Left hindlimb (tissue), 1 donor: Measurements from ENCODE around the gene HSD11B2.

Experiments
- DNase-seq: peaks from one replicate; pipeline ENCODE4 v3.0.0-alpha.2; 2018

Gene HSD11B2

DNA sequence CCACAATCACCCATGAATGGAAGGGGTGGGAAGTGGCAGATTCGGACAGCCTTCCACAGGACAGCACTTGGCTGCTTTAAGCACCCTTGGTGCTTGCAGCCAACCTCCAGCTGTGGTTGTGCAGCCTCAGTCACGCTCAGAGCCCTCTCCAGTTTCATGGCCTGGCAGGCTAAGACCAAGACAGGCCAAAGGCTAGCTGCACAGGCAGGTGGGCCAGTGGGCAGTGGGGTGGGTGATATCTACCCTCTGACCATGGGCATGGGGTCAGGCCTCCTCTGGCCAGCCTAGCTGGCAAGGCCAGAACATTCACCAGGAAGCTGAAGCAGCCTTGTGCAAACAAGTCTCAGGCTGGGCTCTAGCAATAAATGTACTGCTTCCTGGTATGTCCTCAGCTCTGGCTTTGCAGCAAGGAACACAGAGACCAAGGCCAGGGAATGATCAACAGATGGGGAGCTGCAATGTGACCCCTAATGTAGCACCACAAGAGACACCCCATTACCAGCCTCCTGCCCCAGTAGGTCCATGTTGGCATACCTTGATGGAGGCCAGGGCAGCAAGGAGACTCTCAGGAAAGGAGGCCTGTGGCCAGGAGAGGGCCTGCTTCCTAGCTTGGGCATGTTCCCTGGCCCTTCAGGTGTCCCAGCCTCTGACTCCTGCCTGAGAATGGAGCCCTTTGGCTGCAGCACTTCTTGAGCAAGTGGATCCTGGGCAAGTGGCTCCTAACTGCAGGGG lies 20.9 kb downstream of the HSD11B2 start:
- DNase-seq: peak; percentile 45

DNA sequence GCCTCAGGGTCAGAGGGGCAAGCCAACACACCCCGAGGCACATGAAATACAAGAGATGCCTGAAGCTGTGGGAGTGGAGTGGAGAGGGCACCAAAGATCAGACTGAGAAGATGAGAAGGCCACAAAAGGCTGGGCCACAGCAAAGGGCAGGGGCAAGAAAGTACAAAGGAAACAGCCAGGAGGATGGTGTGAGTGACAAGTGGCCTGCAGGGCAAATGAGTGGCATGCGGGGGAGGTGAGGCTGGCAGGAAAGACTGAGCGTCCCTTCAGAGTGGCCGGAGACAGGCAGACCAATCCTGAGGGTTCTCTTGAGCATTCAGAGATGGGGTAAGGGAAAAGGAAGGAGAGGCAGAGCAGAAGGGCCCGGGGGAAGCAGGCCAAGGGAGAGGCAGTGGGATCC lies 23.2 kb downstream of the HSD11B2 start:
- no peak for DNase-seq

DNA sequence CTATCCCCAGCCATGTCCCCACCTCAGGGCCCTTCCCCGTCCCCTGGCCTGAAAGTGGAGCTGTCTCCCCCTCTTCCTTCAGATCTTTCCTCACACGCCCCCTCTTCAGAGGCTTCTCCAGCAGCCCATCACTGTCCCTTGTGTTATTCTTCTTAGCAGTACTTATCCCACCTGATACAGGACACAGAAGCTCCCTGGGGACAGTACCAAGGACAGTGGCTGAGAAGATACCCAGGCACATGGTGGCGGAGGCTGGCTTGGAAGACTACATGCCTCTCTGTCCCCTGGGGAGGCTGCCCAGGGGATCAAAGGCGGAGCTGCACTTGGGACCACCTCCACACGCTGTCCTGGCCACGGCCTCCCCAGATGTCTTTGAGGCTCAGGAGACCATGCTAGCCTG lies 23.9 kb downstream of the HSD11B2 start:
- DNase-seq: no peak

DNA sequence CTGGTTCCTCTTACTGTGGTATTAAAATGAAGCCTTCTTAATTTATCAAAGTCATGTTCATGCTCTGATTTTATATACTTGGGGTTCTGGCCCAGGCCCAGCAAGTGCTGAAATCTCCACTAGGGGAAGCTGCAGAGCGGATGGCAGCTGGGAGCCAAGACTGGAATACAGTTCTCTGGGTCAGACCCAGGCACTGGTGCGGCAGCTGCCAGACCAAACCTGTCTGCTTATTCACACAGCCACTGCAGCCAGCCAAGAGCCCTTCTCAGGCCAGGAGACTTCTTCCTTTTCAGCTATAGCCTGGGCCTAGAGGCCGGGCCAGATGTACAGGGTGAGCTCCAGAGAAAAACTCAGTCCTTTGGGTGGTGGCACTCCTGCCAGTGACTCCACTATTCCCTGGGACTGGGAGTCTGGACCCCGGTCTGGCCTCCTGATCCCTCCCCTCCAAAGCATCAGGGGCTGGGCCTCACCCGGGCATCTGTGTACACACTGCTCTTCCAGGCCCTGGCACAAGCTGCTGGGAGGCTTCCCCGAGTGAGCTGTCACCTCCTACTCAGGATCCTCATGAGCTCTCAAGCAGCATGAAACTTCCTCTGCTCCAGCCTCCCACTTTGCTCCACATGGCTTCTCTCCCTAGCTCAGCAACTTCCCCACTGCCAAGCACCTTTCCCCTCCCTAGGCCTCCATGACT lies 25.6 kb downstream of the HSD11B2 start:
- DNase-seq: peak; percentile 80

DNA sequence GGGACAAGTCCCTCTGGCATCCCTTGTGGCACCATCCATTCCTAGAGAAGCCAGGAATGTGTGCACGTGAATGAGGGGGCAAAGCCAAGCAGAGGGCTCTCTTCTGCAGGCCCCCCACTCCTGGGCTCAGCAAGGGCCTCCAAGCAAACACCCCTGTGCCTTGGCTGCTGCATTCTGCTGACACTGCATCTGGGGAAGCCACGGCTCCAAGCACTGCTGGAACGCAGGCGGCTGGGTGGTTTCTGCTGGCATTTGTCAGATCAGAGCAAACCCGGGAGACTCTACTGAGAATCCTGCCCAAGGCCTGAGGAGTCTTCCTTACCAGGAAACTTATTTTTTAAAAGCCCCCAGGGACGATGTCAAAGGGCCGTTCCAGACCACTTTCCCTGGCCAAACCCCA lies 26.7 kb downstream of the HSD11B2 start:
- no peak for DNase-seq

DNA sequence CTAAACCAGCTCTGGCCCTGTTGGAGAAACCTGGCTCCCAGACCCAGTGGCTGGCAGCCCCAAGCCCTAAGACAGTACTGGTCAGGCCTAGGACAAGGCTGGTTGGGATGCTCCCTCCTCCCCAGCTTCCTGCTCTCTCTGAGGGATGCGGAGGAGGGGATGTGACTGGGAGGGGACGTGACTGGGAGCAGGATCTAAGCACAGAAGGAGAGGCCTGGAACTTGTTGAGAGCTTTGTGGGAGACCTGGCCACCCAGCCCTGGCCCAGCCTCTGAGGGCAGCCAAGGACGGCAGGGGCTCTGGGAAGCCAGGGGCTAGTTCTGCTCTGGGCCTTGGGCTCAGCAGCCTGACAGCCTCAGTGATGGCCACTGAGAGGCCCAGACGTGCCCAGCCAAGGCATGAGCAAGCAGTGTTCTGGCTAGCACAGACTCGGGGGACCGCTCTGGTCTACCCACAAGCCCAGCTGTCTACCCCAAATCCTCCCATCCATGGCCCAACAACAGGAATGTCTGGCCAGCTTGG lies 27.3 kb downstream of the HSD11B2 start:
- no peak for DNase-seq

DNA sequence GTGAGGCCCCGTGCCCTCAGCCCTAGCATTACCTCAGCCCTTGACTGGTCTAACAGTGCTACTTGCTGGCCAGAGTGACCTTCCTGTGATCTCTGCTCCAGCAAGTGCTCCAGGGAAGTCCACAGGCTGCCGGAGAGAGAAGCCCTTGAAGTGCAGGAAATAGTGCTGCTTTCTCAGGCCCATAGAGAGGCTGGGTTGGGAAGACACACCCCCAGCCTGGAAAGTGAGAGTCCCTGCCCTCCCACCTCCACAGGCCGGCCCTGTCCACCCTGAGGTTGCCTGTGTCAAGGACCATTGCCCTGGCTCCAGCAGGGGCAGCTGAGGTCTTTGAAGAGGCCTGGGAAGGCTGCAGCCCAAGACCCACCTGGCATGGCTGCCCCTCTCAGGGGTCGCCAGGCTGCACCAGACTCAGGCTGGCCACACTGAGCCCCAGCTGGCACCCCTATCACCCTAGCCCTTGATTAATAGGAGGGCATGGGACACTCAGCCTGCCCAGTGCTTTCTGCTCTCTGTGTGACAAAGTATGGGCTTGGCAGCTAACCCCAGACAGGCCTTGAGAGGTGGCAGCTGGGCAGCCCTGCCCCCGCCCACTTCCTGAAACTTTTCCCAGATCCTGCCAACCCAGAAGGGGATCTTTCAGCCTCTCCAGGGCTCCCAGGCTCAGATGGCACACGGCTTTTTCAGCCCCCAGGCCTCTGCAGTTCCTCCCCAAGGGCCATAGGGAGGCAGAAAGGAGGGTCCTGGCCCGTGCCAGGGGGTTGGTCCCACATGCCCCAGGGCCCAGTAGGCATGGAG lies 28.3 kb downstream of the HSD11B2 start:
- DNase-seq: no peak

DNA sequence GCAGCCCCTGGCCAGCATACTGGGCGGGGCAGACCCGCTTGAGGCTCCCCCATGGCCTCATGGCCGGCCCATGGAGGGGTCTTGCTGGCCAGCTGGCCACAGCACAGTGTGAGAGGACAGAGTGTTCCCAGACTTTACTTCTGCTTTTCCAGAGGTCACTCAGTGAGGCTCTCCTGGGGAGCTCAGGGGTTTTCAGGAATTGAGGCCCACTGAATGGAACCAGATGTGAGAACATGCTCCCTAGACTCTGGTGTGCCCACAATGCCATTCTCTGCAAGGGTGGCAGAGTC lies 28.9 kb downstream of the HSD11B2 start:
- DNase-seq: no peak

DNA sequence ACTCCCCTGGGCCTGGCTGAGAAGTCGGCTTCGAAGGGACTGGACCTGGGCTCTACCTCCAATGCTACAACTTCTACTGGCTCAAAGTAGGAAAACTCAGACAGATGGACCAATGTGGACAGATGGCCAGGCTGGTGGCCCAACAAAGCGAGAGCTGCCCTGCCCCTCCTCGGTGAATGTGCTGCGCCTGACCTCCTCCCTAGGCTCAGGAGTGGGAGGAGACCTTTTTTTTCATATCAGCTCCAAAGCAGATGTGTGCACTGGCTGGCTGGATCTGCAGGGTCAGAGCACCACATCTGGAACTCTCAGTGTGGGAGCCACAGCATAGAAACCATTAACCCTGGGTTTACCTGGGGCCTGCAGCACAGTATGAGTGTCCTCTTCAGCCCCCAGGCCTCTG lies 29.2 kb downstream of the HSD11B2 start:
- no peak for DNase-seq

DNA sequence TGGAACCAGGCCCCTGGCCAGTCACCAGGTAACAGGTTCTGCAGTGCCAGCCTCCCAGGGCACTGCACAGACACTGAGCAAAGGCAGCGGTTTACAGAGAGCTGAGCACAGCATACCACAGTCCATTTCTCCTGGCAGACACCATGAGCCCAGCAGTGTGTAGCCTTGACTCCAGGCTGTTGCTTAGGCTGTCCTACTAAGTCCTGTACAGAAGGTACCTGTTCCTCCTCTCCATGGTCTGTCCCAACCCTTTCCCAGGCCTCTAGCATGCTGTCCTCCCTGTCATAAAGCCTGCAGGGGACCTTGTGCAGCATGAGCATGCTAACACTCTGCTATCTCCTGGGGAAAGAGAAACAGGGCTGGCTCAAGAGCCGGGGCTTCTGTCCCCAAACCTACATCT lies 30.0 kb downstream of the HSD11B2 start:
- no peak for DNase-seq

DNA sequence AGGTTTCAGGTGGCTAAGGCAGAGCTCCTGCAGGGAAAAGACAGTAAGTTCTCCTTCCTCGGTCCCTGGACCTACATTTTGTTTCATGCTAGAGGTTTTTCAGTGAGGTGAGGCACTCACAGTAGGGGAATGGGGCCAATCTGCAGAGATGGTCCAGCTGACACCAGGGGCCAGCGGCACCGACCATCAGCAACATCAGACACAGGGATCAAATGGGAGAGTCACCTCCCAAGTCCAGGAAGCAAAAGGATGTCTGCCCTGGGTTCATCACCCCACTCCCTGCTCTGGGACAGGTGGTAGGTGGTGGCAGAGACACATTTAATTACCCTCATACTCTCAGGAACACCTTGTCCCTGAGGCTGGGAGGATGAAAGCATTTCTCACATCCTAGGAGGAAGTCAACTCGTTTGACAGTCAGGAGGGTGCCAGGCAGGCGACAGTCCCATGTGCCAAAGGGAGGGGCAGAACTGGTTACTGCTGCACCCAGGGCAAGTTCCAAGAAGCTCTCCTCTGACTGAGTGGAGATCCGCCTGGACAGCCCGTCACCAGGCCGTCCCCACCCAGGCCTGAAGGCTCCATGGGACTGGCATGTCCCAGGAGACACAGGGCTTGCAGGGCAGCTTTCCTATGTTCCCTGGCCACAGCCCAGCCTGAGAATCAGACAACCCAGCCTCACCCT lies 30.8 kb downstream of the HSD11B2 start:
- no peak for DNase-seq

DNA sequence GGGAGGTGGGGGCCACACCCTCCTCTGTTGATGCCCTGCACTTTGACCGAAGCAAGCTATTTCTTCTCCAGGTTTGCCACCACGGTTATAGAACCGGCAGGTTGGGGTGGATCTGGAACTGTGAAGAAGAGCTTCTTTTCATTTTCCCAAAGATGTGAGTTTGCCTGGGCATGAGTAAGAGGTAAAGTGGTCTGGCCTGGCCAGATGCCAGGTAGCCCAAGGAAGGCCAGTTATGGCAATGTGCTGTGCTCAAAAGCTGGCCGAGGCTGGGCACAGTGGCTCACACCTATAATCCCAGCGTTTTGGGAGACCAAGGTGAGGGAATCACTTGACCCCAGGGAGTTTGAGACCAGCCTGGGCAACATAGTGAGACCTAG lies 31.3 kb downstream of the HSD11B2 start:
- DNase-seq: no peak

DNA sequence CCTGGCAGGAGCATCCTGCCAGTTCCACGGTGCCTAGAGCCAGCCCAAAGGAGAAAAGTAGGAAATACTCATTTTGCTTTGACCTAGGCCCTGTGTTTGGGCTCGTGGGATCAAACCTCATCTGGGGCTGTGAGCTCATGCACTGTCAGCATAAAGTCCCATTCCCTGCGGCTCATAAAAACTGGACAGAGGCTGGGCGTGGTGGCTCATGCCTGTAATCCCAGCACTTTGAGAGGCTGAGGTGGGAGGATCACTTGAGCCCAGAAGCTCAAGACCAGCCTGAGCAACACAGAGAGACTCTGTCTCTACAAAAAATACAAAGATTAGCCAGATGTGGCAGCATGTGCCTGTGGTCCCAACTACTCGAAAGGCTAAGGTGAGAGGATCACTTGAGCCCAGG lies 32.1 kb downstream of the HSD11B2 start:
- DNase-seq: no peak

DNA sequence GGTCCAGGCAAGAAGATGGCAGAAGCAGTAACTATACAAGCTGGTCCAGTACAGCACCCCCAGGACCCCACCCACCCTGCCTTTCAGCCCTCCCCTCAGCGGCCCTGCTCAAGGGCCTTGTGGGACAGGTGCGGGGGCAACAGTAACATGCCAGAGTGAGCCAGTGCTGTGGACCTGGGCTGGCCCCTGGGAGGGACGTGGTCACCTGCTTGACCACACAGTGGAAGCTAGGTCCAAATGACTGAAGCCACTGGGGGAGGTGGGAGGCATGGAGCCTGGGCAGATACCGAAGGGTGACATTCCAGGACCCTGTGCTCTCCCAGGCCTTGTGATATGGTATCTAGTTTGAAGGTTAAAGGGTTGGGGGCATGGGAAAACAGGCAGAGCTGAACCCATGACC lies 32.8 kb downstream of the HSD11B2 start:
- DNase-seq: no peak

DNA sequence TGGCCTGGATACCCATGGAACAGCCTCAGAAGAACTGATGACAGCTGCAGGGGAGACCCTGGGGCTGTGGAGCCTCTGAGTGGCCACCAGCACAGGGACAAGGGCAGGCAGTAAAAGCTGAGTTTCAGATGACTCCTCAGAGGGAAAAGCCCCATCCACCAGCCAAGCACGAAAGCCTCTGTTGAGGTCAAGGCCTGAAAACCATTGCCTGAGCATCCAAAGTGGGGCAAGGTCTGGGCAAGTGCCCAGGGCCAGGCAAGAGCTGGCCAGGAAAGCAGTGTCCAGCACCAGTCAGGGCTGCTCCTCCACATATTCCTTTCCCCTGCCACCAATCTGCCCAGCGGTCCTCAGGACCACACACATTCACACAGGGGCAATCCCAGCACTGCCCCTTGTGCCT lies 33.6 kb downstream of the HSD11B2 start:
- no peak for DNase-seq

DNA sequence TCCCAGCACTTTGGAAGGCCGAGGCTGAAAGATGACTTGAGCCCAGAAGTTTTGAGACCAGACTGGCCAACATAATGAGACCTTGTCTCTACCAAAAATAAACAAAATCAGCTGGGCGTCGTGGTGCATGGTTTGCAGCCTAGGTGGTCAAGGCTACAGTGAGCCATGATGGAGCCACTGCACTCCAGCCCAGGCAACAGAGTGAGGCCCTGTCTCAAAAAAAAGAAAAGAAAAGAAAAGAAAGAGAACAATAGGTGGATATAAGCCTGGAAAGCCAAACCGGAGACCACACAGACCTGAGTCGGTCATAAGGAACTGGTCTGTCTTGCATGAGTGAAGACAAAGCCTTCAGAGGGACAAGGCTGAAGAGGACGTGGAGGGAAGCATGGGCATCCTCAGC lies 35.7 kb downstream of the HSD11B2 start:
- no peak for DNase-seq

DNA sequence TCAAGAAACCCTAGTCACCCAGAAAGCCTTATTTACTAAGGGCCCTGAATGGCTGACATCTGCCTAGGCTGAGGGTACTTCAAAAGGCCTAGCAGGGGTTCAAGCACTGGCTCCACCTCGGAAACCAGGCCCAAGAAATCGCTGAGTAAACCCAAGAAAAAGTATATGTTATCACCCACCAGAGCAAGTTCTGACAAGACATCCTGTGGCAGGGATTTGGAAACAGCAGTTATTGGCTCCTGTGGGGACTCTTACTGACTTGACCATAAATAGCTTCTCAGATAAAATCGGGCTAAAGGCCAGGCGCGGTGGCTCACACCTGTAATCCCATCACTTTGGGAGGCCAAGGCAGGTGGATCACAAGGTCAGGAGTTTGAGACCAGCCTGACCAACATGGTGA lies 37.8 kb downstream of the HSD11B2 start:
- DNase-seq: no peak

DNA sequence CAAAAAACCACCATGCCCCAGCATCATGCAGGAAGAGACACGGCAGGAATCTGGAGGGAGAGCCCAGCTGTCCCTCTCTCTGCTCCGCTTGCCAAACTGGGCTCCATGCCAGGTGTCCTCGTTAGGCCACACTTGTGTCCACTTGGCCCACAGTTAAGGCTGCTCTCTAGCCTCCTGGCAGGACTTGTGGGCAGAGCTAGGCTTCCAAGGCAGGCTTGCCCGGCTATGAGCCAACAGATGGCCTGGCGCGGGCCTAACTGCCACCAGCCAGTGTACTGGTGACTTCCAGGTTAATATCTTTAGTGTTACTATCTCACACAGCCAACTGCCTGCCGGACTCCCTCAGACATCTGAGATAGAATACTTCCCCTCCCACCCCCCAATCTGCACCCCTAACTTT lies 39.4 kb downstream of the HSD11B2 start:
- DNase-seq: peak; percentile 60

DNA sequence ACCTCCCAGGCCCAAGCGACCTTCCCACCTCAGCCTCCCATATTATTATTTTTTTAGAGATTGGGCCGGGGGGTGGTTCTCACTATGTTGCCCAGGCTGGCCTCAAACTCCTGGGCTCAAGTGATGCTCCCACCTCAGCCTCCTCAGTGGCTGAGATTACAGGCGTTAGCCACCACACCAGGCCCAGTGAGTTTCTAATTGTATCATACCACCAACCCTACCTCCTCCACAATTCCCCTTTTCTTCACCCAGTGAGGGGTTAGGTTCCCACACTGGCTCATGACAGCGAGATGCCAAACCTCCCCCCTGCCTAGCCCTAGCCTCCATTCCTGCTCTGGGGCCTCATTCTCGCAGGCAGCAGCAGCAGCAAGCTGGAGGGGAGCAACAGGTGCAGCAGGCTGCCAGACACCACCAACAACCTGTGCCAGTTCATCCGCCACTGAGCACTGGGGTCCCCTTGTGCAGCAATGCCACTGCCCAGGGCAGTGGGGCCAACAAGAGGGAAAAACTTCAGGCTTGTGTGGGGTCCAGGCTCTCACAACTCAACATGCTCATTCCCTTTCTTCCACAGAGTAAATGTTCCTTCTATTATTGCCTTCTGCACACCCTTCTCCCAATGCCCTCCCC lies 41.0 kb downstream of the HSD11B2 start:
- no peak for DNase-seq

DNA sequence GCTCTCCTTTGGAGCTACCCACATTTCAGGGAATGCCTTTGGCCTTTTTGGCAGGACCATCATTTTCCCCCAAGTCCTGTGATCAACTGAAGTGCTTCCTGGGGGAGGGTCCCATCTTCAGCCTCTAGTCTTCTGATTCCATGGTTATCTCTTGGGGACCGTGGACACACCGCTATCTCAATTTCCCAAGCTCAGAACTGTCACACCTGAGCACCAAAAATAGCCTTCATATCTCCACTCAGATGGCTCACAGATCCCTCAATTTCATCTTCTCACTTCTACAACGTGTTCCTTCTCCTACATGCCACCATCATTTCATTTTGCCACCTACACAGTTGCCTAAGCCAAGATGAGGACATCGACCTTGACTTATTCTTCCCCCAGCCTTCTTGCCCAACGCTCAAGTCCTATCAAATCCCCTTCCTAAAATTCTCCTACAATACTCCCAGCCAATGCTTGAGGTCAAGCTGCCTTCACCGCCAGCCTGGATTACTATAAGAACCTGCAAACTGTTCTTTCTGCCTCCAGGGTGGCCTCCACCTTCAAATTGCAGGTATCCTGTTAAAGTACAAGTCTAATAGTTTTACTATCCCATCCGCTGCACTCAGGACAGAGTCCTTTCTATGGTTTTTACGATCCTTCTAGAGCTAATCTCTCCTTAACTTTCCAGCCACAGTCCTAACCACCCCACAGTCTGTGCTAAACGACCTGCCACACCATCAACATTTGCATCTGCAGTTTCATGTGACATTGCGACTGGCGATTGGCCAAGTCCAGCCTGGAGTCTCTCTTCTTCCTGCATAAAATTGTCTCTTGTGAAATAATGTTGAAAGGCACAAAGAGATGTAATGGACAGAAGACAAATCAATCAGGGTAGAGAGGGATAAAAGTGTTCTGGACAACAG lies 43.9 kb downstream of the HSD11B2 start:
- no peak for DNase-seq

DNA sequence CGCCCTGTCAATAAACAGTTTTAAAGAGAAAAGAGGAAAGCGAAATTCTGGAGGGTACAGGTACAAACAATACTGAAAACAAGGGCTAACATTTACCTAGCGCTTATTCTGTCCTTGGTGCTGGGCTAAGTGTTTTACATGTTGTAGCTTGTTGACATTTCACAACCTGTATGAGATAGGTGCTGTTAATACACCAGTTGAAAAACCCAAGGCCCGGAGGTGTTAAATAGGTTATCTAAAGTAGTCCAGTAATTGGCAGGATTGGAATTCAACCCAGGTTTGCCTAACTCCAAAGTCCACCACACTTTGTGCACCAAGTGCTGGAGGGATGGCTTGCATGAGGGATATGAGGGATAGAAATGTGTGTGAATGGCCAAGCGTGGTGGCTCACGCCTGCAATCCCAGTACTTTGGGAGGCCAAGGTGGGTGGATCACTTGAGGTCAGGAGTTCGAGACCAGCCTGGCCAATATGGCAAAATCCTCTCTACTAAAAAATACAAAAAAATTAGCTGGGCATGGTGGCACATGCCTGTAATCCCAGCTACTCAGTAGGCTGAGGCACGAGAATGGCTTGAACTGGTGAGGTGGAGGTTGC lies 47.1 kb downstream of the HSD11B2 start:
- DNase-seq: no peak
